K562 (cell line): ENCODE measurements around the gene ZNF77. TPM values are rescaled to one million over a fixed set of nuclear protein-coding genes. Genes with fewer than 3 reads are reported as not detected.

ENCODE experiments used
- CTBP1 ChIP-seq: fragments of 450-650 bp; IDR thresholded peaks from 2 replicates; pipeline ENCODE4 v1.6.1; 2016; ENCODE audit warnings: borderline replicate concordance
- ELK1 ChIP-seq: sonication (generic); formaldehyde crosslinking; IDR thresholded peaks from 2 replicates; pipeline ENCODE4 v1.8.1; 2022; ENCODE audit warnings: missing genetic modification reagents
- GABPB2 ChIP-seq: fragments of 250-450 bp; sonication (Bioruptor Pico); conservative IDR thresholded peaks from 2 replicates; pipeline ENCODE4 v1.5.1; 2021; ENCODE audit warnings: mild to moderate bottlenecking
- MED1 ChIP-seq: sonication (generic); formaldehyde crosslinking; IDR thresholded peaks from 2 replicates; pipeline ENCODE4 v1.8.1; 2023; ENCODE audit warnings: missing genetic modification reagents, borderline replicate concordance
- NCOR1 ChIP-seq: fragments of 450-650 bp; IDR thresholded peaks from 2 replicates; pipeline ENCODE4 v1.6.1; 2016; ENCODE audit warnings: mild to moderate bottlenecking, moderate library complexity
- PRDM10 ChIP-seq: fragments of 450-650 bp; IDR thresholded peaks from 2 replicates; pipeline ENCODE4 v1.6.1; 2018; ENCODE audit not compliant: partially characterized antibody
- RFX5 ChIP-seq: IDR thresholded peaks from 2 replicates; pipeline ENCODE4 v1.6.1; 2011; ENCODE audit warnings: low read depth, mild to moderate bottlenecking, improper control_type of control experiment, low read length
- SMAD2 ChIP-seq: fragments of 150-350 bp; IDR thresholded peaks from 2 replicates; pipeline ENCODE4 v1.6.1; 2014; ENCODE audit warnings: low read depth, mild to moderate bottlenecking, low read length
- SMARCA4 ChIP-seq: fragments of 450-650 bp; IDR thresholded peaks from 2 replicates; pipeline ENCODE4 v1.6.1; 2016
- SRF ChIP-seq, 2 experiments: fragments of 250-450, 450-650 bp in 1 of 2; sonication (Bioruptor Pico) in 1 of 2; sonication (generic) in 1 of 2; formaldehyde crosslinking; IDR thresholded peaks; 2 replicates each; pipeline versions ENCODE4 v1.5.0 to v1.5.1; 2020 to 2022; ENCODE audit warnings: mild to moderate bottlenecking in 1 of 2, missing genetic modification reagents in 1 of 2
- SUPT5H ChIP-seq: fragments of 450-650 bp; IDR thresholded peaks from 2 replicates; pipeline ENCODE4 v1.6.1; 2016
- TAL1 ChIP-seq: fragments of 450-650 bp; IDR thresholded peaks from 2 replicates; pipeline ENCODE4 v1.6.1; 2016; ENCODE audit warnings: mild to moderate bottlenecking
- TBL1XR1 ChIP-seq, 2 experiments: IDR thresholded peaks; 2 replicates each; pipeline ENCODE4 v1.6.1; 2012; ENCODE audit warnings: improper control_type of control experiment in 2 of 2, low read length in 2 of 2, mild to moderate bottlenecking in 1 of 2
- ZEB2 ChIP-seq: fragments of 450-650 bp; IDR thresholded peaks from 2 replicates; pipeline ENCODE4 v1.6.1; 2016
- ZFP91 ChIP-seq: sonication (generic); formaldehyde crosslinking; IDR thresholded peaks from 2 replicates; pipeline ENCODE4 v1.8.0; 2022; ENCODE audit warnings: mild to moderate bottlenecking, missing genetic modification reagents
- ZNF134 ChIP-seq: fragments of 250-450 bp; sonication (Bioruptor Pico); conservative IDR thresholded peaks from 2 replicates; pipeline ENCODE4 v1.4.0; 2020
- ZNF316 ChIP-seq: fragments of 450-650 bp; IDR thresholded peaks from 2 replicates; pipeline ENCODE4 v1.6.1; 2016
- ZNF518B ChIP-seq: fragments of 250-450 bp; sonication (Bioruptor Pico); IDR thresholded peaks from 2 replicates; pipeline ENCODE4 v1.5.0; 2021; ENCODE audit warnings: mild to moderate bottlenecking, moderate library complexity
- ZNF766 ChIP-seq: fragments of 200-800 bp; sonication (Bioruptor generic); conservative IDR thresholded peaks from 2 replicates; pipeline ENCODE4 v1.6.1; 2016; ENCODE audit warnings: missing genetic modification characterization, missing compliant biosample characterization
- polyA plus RNA-seq, 8 experiments: library from polyadenylated mRNA; depleted of rRNA in 4 of 8; stranded (reverse) in 5 of 8; unstranded in 3 of 8; fragments of >200 nt; fragmentation: Nextera tagmentation in 2 of 8; fragmentation: Illumina TruSeq in 1 of 8; extraction: Ambion mirVana in 2 of 8; extraction: Trizol in 1 of 8; gene quantifications; 2 replicates each; pipeline versions ENCODE4 v1.2.1 to v1.2.3, GENCODE V29; 2011 to 2014; ENCODE audit warnings: inconsistent platforms in 1 of 8, missing spikeins in 1 of 8
- total RNA-seq, 7 experiments: library from RNA; depleted of rRNA in 6 of 7; stranded (reverse); fragments of >200 nt in 6 of 7; fragmentation: Illumina TruSeq in 2 of 7; extraction: Trizol in 2 of 7; gene quantifications; 2 replicates each; pipeline versions ENCODE4 v1.2.1 to v1.2.3, GENCODE V29; 2011 to 2021; ENCODE audit warnings: low replicate concordance in 1 of 7

Gene ZNF77
- total and polyA plus RNA-seq, 9 of the 15 experiments (the other 6 are each of a cell fraction or from before 2014, with no cell fraction given) = 4.3 to 14.5 (median 7.7) TPM

GRCh38 chr19:2944775-2945574, at the start of gene ZNF77 (continued):
- TF ChIP-seq ZFP91 (CRISPR knock-in tag) = 0 out of 2 replicates have a peak, but pooled peaks have one; percentile 41
- peak; percentile 62; the same call in 1 of the 2 replicates for TF ChIP-seq CTBP1
- TF ChIP-seq RFX5 = peak; percentile 12; the same call in 1 of the 2 replicates
- no peak for TF ChIP-seq ZNF134
- no peak for TF ChIP-seq ELK1 (CRISPR knock-in tag)
- no peak for TF ChIP-seq SMARCA4
- TF ChIP-seq ZNF316 = no peak
- TF ChIP-seq SUPT5H = peak; percentile 82
- no peak for TF ChIP-seq GABPB2
- TF ChIP-seq ZNF518B (CRISPR knock-in tag) = no peak
- no peak; a peak in 1 of 4 replicates for TF ChIP-seq SRF (CRISPR knock-in tag; IDR thresholded peaks at IDR 0.05)
- no peak for TF ChIP-seq MED1 (CRISPR knock-in tag)
- TF ChIP-seq ZEB2 = peak; percentile 90
- TF ChIP-seq NCOR1 = no peak
- no peak for TF ChIP-seq TBL1XR1 (IDR thresholded peaks at IDR 0.05; ENCODE audit: low read length in 2 of 2)
- TF ChIP-seq TAL1 = no peak
- 0 out of 2 replicates have a peak, but pooled peaks have one; percentile 2 for TF ChIP-seq ZNF766 (CRISPR knock-in tag)
- no peak for TF ChIP-seq SMAD2
- peak; percentile 65 for TF ChIP-seq PRDM10
